GM21619 (cell line): ENCODE results near the gene ACP5.

Experiments
- ATAC-seq: cut with Tn5 transposase; IDR thresholded peaks from one replicate; pipeline ENCODE4 v1.9.1; 2021; ENCODE audit not compliant: unreplicated experiment

Gene ACP5

DNA sequence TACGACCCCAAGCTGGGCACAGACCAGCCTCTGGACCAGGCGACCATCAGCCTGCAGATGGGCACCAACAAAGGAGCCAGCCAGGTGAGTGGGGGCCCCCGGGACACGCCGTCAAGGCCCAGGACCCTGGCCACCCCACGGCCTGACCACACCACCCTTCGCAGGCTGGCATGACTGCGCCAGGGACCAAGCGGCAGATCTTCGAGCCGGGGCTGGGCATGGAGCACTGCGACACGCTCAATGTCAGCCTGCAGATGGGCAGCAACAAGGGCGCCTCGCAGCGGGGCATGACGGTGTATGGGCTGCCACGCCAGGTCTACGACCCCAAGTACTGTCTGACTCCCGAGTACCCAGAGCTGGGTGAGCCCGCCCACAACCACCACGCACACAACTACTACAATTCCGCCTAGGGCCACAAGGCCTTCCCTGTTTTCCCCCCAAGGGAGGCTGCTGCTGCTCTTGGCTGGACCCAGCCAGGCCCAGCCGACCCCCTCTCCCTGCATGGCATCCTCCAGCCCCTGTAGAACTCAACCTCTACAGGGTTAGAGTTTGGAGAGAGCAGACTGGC lies 28.0 kb downstream of the ACP5 start:
- no peak for ATAC-seq

DNA sequence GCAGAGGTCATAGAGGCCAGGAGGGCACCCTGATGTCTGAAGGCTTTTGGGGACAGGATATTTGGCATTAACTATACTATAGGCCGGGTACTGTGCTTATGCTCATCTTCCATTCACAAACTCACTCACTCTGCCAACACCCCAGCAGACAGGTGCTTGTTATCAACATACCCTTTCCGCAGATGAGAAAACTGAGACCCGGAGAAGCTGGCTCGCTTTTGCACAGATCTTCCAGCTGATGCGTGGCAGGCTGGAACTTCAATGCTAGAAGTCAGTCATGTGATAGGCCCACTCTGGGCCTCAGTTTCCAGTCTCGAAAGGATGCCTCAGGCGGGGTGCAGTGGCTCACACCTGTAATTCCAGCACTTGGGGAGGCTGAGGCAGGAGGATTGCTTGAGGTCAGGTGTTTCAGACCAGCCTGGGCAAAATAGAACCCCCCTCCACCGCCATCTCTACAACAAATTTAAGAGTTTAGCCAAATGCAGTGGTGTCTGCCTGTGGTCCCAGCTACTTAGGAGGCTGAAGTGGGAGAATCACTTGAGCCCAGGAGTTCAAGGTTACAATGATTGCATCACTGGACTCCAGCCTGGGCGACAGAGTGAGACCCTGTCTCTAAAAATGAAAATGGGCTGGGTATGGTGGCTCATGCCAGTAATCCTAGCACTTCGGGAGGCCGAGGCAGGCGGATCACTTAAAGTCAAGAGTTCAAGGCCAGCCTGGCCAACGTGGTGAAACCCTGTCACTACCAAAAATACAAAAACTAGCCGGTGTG lies 29.3 kb downstream of the ACP5 start:
- ATAC-seq, result no peak

DNA sequence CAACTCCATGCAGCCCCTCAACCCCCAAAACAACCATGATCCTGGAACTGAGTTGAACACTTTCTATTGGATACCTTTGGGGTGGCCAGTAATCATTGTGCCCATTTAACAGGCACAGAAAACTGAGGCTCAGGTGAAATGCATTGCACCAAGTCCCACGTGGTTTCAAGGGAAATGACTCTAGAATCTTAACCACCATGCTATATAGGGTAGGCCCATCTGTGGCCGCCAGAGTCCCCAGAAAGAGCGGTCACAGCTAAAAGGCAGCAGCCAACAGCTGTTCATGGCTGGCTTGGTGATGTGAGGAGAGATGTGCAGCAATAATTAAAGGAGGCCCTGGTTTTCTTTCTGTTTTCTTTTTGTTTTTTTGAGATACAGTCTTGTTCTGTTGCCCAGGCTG lies 36.2 kb downstream of the ACP5 start:
- ATAC-seq, result no peak

DNA sequence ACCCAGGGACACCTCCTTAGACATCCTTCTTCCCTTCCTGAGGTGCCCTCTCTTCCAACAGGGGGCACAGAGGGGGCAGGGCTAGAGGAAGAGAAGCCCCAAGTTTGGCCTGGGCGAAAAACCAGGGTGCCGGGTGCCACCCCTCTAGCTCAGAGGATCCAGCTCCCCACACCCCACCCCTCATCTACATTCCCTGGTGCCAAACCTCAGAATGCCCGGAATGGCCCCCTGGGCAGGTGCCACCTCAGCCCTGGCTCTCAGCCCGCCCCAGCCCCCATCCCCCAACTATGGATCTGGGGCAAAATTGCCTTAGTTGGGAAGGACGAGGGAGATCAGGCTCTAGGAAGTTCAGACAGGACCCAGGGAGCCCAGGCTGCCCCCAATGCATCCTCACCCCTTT lies 36.8 kb downstream of the ACP5 start:
- no peak for ATAC-seq

DNA sequence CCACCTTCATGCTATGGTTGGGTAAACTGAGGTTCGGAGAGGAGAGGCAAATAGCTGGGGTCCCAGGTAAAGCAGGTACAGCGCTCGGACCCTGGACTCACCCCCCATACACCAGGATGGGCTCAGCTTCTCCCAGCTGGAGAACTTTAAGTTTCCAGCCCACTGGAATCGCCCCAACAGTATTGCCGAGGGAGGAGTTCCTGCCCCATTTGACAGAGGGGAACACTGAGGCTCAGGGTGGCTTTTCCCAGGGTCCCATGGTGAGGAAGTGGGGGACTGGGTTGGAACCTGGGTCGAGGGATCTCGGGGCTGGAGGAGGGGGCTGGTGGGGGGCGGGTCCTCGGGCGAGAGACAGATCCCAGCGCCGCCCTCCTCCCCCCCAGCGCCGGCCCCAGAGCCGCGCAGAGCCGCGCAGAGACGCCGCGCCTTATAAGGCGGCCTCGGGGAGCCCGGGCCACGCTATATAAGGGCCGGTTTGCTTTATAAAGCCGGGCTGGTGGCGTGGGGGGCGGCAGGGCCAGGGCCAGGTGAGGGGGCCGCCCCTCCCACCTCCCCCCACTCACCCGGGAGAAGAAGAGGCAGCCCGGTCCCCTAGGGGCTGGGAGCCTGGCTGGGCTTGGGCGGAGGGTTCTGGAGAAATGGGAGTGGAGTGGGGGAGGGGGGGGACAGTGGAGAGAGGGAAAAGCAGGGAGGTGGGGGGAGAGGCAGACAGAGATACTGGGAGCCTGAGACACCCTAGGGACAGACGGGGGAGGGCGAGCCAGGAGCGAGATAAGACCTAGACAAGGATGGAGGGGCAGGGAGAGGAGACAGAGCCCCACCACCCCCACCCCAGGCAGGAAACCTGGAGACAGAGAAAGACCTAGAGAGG lies 37.7 kb downstream of the ACP5 start:
- no peak for ATAC-seq

DNA sequence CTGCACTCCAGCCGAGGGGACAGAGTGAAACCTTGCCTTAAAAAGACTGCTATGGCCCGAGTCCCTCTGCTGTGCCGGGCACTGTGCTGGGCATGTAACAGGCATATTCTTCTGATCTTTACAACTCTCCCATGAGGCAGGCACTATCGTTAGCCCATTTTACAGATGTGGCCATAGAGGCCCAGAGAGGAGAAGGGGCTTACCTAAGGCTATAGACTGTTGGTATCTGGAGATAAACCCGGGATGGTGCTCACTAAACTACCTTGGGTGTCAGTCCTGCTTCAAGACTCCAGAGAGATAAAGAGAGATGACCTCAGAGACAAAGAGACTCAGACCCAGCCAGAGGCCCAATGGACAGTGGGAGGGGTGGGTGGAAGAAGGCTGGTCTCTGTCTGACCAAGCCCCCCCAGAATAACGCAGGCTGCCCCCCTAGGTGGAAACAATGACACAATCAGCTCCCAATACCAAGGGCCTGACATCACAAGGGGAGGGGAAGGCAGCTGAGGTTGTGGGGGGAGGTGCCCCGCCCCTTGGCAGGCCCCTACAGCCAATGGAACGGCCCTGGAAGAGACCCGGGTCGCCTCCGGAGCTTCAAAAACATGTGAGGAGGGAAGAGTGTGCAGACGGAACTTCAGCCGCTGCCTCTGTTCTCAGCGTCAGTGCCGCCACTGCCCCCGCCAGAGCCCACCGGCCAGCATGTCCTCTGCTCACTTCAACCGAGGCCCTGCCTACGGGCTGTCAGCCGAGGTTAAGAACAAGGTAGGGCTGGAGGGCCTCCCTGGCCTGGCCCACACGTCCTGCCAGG lies 39.0 kb downstream of the ACP5 start, which contains the start of gene CNN1:
TSS of gene CNN1 (plus strand) at position 620 of the 805 bp plus-strand sequence. CDS start at position 697, 77 bp downstream.
- no peak for ATAC-seq

DNA sequence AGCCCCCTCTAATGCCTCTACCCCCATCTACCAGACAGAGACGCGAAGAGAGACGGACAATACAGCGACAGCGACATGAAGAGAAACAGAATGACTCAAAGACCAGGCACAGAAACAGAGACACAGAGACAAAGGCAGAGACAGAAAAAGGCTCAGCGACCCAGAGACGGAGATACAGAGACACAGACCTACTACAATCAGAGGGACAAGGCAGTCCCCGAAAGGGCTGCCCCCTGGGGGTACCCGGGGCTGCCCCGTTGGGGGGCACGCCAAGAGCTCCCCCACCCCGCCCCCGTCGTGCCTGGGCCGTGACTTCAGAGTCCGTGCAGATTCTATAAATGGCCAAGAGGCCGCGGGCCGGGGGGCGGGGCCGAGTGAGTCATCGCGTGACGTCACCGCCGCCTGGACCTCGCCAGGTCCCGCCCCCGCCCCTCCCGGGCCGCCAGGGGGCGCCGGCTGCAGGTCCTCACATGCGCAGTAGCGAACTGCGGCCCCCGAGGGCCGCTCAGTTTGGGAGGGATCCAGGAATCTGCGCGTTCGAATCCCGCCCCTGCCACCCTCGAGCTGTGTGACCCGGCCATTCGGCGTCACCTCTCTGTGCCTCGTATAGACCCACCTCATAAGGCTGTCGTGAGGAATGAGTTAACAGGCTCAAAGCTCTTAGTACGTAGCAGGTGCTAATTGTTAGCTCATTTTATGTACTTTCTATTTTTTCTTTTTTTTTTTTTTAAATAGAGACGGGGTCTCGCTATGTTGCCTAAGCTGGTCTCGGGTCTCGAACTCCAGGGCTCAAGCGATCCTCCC lies 41.5 kb downstream of the ACP5 start:
- ATAC-seq, result peak; percentile 68

DNA sequence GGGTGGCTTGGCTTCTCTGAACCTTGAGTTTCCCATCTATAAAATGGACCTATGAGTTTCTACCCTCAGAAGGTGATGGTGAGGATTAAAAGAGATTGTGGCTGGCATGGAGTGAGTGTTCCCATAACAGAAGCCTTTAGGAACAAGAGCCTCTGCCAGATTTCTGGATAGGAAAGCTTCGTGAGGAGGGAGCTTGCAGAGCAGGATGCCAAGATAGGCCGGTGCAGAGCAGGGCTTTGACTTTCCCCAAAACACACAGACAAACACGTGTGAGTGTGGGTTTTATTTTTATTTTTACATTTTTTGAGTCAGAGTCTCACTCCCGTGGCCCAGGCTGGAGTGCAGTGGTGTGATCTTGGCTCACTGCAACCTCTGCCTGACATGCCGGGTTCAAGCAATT lies 42.5 kb downstream of the ACP5 start:
- ATAC-seq, result no peak

DNA sequence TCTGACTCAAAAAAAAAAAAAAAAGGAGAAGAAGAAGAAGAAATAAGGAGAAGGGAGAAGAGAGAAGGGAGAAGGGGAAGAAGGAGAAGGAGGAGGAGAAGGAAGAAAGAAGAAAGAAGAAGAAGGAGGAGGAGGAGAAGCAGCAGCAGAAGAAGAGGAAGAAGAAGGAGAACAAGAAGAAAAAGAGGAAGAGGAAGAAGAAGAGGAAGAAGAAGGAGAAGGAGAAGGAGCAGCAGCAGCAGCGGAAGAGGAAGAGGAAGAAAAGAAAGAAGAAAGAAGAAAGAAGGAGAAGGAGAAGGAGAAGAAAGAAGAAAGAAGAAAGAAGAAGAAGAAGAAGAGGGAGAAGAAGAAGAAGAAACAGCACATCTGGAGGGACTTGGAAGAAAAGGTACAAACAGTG lies 42.9 kb downstream of the ACP5 start:
- no peak for ATAC-seq

DNA sequence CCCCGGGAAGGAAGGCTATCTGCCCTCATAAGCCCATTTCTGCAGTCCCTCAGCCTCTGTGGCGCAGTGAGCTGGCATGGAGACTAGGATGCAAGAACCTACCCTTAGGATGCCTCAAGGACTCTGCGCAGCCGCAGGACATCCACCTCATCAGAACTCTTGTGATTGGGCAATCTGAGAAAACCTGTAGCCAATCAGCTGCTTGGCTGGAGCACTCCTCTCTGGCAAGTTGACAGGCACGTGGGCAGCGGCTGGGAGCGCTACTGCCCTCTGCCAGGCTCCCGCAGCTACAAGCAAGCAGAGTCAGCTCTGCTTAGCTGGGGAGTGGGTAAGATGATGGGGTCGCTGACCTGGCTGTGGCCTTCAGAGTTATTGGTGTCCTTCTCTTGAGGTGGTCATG lies 47.0 kb downstream of the ACP5 start:
- no peak for ATAC-seq

DNA sequence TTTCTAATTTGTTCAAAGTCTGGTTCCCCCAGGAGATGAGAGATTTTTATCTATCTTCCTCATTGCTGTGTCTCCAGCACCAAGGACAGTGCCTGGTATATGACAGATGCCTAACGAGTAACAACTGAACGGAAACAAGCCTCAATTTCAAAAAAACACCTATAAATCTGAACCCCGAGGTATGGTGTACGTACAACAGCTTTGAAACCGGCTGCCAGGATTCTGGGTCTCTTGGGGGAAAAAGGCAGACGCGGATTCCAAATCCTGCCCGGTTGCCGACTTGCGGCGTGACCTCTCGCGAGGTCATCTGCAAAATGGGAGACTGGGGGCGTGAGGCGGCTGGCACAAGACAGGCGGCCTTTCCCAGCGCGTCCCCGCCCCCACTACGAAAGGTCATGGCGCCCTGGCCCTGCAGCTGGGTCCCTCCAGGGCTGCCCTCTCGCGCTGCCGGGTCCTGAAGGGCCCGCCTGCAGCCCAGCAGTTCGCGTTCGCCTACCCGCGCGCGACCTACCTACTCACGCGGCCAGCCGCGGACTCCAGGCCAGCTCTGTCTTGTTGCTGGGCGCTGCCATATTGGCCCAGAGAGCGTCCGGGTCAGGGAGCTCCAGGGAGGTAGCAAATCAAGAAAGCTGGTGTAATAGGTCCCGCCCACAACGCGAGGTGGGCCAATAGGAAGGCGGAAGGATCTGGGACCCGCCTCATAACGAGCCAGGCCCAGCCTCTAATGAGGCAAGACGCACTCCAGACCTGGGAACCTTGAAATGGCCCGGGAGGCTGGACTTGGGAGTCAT lies 48.7 kb downstream of the ACP5 start, which contains the start of gene ECSIT:
TSS of gene ECSIT (minus strand) at position 584 of the 791 bp plus-strand sequence. CDS start 9,964 bp downstream, outside the sequence.
- peak; percentile 91 for ATAC-seq
